ENCODE measurements around the gene TIAM2.
A peak's percentile ranks its signal among the peaks of the same experiment; 100 is the strongest.
"Not testable (repeated sequence)": the region's sequence is repeated elsewhere in the genome, so short reads cannot be mapped to it uniquely, and the experiment has no call there.

The TIAM2 gene

DNA sequence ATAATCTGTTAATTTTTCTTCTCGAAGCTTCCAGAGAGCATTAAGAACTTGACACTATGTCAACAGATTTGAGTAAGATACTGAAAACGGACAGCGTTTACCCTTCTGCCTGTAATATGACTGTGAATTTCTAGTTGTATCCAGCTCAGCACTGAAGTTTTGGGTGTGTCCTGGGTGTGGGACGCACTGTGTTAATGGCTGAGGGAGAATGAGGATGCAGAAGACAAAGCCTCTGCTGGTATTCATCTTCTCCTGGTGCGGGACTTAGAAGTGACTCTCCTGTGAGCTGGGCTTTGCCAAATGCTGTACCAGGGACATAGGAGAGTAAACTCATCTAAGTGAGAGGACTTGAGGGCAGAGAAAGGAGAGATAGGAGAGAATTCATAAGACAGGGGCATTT is 178.4 kb downstream of the TIAM2 start:
- DNase-seq: no peak

DNA sequence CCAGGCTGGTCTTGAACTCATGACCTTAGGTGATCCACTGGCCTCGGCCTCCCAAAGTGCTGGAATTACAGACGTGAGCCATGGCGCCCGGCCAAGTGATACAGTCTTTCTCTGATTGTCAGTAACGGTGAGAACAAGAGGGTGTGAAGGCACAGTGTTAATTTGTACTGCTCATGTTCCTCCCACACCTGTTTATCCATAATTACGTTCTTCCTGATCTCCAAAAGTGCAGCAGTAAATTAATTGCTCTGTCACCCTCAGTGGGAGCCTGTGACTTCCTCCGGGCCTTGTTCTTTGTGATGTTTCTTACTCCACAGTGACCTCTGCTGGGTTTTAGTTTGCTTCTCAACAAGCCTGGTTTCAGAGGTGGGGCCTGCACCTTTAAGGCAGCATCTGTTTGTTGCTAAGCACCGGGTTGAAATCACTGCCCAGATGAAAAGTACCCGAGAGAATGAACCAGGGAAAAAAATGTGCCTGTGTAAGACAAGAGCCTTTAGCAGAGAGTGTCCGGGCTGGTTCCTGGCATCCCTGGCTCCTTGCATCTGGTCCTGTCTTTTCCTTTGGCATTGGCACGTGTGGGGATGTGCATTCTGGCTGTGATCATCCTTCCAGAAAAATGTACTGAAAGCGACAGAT is 179.6 kb downstream of the TIAM2 start:
- peak; percentile 90 for DNase-seq

DNA sequence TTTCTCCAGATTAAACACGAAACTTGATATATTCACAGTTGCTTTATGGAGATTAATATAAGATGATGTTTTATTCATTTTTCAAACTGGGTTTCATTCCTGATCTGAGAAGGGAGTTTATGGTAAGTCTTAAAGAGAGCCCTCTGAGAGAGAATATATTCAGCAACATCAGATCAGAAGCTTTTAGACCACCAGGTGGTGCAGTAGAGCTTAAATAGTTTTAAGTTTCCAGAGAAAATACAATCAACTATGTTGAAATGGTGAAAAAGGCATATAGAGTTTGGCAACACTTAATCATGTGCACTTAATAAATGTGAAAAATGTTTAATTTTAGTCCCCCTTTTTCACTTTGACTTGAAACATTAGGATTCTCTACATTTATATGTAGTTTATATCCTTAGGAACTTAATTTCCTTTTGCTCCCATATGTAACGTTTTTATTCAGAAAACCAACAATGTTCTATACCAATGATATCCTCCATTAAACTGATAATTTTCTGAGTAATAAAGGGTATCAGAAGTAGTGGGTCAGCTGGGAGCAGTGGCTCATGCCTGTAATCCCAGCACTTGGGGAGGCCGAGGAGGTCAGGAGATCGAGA is 182.3 kb downstream of the TIAM2 start:
- peak; percentile 59 for DNase-seq

DNA sequence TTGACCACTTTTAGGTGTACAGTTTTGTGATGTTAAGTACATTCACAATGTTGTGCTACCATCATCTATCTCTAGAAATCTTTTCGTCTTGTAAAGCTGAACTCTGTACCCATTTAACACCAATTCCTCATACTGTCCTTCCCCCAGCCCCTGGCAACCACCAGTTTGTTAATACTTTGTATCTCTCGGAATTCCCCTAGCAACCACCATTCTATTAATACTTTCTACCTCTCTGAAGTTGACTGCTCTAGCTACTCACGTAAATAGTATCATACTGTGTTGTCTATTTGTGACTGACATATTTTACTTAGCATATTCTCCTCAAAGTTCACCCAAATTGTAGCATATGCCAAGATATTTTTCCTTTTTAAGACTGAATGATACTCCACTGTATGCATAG is 186.4 kb downstream of the TIAM2 start:
- DNase-seq: no peak

DNA sequence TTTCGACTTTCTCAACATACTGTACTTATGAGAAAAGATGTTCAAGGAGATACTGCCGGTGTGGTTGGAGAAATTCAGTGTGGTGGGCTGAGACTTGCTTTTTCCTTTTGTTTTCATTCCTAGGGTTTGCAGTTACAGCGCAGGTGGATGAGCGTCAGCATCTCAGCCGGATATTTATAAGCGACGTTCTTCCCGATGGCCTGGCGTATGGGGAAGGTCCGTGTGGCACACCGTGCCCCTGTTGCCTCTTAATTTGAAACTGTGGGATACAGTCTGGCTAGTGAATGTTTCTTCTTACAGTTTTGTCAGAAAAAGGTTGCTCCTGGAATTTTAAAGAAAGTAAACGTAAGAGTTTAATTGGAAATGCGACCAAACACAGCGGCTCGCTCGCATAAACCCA is 187.0 kb downstream of the TIAM2 start:
- no peak for DNase-seq

DNA sequence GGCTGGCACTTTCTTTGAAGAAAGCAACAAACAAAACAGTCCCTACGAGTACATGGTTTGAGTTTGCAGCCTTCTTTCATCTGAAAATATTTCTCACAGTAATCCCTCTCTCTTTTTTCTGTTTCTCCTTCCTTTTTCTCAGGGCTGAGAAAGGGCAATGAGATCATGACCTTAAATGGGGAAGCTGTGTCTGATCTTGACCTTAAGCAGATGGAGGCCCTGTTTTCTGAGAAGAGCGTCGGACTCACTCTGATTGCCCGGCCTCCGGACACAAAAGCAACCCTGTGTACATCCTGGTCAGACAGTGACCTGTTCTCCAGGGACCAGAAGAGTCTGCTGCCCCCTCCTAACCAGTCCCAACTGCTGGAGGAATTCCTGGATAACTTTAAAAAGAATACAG is 188.0 kb downstream of the TIAM2 start:
- DNase-seq: no peak

DNA sequence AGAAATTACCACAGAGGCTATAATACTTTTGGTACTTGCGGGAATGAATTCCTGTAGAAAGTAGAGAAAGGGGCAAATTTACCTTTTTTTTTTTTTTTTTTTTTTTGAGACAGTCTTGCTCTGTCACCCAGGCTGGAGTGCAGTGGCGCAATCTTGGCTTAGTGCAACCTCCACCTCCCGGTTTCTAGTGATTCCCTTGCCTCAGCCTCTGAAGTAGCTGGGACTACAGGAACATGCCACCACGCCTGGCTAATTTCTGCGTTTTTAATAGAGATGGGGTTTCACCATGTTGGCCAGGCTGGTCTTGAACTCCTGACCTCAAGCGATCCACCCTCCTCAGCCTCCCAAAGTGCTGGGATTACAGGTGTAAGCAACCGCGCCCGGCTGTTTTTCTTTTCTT is 189.9 kb downstream of the TIAM2 start:
- DNase-seq: not testable (repeated sequence)

DNA sequence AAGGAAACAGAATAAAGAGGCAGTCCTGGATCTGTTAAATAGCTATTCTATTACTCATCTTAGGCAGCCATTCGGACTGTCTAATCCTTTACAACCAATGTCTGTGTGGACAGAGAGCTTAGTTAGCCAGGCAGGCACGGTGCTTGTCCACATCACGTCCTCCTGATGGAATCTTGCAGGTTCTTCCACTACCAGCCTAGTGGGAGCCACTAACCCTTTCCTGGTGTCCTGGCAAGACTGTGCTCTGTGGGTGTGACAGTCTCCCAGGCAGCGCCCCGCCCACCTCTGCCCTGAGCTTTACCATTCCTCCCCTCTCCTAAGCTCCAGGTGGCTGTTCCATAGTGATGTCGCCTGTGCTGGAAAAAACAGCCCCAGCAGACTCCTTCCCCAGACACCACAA is 190.4 kb downstream of the TIAM2 start:
- DNase-seq: no peak

DNA sequence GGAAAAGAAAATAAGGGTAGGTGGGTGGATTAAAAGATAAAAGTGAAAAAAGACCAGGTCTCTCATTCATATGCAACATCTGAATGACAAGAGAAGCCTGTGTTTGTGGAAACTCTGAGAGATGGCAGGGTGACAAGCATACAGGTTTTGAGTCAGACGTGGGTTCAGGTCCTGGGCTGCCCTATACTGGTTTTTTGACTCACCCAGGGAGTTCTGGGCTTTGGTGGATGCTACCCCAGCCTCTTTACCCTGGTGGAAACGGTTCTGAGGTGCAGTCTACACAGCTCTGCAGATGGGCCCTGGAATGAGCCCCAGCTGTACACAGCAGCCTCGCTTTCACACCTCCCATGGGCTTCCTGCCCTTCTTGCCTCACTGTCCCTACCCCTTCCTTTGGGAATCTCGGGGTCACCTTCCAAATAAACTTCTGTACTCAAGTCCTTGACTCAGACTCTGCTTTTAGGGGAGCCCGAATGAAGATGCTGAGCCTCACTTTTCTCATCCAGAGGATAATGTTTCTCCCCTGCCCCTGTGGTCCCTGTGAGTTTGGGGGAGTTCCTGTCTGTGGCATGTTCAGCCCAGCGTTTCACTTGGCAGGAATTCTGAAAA is 191.0 kb downstream of the TIAM2 start:
- DNase-seq: no peak

DNA sequence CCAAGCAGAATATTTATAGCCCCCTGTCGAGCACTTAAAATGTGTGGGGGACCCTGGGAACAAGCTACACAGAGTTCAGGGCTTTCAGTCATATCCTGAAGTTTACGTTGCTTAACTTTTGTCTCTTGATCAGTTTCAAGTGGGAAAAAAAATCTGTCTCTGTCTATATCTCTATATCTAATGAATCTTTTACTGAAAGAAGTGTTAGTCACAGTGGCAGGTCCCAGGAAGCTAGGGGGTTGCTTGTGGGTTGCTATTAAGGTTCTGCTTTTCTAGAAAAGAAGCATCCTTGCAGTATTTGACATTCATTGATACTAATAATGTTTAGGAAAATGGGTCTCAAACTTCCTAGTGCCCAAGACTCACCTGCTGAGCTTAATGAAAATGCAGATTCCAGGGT is 192.0 kb downstream of the TIAM2 start:
- DNase-seq: no peak

DNA sequence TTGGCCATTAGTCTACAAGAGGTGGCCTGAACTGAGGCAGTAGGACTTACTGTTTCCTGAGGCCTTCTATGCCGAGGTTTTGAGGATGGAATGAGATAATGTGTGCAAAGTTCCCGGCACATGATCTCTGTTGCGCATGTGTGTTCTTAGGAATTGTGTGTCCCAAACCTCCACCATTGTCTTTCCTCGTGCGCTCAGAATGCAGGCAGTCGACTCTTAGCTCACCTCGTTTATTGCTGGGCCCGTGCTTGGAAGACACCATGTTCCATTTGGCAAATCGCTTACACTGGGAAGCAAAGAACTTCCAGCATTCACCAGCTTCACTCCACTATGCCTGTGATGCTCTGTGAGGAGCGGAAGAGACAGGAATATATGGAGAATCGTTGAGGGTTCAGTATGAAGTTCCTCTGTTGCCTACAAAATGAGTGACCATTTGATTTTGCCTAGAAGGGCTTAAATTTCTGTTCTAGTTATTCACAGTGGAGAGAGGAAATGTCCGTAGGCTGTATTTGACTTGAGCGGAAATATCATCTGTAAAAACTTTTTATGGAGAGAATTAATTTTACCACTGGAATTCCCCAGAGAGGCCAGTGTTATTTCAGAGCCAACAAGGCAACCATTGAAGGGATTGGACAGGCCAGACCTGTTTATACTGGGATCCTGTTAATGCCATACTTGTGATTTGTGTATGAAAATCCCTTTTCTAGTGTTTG is 193.0 kb downstream of the TIAM2 start:
- no peak for DNase-seq

DNA sequence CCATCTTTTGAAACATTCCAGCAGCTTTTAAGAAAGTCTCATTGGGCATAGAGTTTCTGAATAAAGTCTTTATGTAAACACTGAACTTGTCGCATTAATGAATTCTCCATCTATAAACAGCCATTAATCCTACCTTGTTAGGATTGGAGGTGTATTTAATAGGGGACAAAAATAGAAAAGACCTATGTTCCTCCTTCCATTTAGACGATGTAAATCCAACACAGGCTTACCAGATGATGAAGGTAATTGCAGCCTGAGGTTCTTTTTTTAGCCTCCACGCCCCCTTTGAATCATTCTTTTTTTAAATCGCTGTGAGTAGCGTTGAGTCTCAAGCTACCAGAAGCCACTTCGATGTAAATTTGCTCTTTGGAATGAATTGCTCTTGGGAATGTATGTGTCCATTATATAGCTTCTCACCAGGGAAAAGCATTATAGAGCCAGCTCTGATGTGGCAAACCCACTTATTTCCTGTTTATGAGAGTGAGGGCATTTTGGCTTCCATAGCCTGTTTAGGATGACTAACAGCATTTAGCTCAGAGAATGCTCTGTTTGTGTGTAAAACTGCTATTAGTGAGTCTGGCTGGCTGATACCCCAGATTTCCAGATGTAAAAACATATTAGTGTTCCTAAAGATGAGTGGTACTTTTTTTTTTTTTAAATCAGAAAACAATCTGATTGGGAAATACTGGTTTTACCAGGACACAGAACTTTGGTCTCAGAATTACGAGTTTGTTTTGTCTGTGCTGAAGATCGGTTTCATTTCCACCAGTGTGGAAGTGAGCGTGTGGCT is 193.8 kb downstream of the TIAM2 start:
- no peak for DNase-seq

DNA sequence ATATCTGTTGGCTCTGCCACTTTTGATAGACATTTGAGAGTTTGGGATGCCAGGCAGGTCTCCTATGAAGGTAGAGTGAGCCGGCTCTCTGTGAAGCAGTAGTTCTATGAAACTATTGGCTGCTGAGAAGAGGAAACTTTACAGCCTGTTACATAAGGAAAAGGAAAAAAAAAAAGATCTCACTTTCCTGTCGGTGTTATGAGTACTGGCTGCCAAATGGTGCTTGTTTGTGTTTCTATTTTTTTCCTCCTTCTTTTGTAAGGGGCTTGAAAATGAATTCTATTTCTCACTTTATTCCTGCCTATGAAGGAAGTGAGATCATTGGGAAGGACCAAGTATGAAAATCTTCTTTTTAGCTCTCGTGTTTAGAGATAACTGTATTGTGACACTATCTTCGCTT is 195.6 kb downstream of the TIAM2 start:
- DNase-seq: no peak

DNA sequence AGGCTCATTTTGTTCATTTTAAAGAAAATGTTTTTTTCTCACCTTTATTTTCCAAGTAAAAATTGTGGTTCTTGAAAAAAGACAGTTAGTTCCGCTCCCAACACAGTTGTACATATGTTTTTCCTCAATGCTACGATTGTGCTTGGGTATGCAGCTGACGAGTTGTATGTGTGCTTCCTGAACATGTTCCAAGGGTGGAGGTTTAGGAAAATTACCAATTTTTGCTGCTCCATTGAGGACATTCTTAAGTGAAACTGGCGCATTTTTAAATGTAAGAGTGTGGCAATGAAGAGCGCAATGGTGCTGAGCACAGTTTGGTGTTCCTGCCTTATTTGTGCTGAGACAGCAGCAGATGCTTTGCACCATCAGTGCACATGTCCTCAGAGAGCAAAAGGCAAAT is 198.4 kb downstream of the TIAM2 start:
- no peak for DNase-seq

DNA sequence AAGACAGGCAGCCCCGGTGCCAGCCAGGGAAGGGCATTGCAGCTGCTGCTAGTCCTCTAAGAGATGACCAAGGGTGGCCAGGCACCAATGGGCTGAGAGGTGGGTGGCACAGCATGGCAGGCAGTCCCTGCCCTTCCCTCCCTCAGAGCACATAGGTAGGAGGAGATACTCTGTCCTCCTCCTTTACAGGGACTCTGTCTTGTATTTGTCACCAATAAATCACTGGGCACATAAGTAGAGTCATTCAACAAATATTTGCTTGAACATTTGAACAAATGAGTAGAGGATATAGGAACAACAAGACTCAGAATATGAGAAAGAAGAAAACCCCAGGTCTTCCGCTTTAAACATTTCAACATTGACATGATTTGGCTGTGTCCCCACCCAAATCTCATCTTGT is 199.3 kb downstream of the TIAM2 start:
- no peak for DNase-seq

DNA sequence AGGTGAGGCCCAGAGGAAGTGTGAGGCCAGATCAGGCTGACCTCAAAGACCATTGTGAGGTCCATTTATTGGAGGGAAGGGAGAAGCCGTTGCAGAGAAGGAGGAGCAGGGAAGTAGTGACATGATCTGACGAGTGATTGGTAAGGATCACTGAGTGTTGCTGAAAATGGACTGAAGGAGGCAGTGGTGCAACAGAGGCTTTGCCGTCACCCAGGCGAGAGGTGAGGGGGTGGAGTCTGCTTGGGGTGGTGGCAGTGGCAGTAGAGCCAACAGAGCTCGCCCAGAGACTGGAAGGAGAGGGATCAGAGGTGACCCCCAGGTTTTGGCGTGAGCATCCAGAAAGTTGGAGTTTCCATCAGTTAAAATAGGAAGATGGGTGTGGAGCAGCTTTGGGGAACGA is 200.8 kb downstream of the TIAM2 start:
- no peak for DNase-seq

DNA sequence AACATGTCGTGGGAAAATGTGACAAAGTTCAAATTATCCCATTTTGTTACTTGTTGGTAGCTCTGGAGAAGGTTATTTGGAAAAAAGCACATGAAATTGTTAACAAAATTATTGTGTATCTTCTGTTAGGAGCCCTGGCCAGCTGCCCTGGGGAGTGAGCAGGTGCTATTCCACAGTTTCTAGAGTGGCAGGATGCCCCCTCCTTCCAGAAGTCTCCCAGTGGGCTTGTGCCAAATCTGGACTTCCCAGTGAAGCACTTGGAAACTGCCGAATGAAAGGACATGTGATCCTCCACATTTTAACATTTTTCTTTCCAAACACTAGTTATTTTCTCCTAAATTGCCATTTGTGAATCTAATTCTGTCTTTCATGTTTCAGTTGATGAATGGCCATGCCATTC is 201.8 kb downstream of the TIAM2 start:
- no peak for DNase-seq

DNA sequence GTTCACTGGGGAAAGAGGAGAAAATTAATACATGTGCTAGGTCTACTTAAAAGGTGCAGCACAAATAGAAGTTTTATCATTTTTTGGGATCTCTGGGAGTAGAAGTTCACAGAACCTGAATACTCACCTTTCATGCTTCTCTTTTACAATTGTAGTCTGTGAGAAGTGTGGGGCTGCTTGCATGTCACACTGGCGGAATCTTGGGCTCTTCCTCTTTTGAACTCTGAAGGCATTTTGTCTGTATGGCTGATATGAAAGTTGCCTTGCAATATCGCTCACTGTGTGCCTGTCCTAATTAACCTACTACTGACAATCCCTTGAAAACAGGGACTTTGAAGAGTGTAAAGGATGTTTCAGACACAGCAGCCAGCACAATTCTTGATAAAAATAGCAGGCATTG is 202.8 kb downstream of the TIAM2 start:
- DNase-seq: no peak

DNA sequence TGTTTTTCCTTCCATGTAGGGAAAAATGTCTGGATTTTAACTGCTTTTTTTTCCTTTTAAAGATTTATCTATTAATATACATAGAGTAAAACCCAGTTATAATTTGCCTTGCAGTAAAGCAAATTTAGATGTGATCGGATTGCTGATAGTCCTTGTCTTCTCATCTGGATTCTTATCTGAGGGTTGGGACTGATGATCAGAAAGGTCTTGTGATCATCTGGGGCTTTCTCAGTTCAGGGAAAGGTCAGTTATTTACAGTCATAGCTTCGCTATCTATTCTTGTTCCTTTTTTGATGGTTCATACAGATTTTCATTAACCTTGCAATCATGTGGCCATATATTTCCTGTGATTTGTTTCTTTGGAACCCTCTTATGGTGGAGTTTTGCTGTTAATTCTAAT is 204.9 kb downstream of the TIAM2 start:
- no peak for DNase-seq

DNA sequence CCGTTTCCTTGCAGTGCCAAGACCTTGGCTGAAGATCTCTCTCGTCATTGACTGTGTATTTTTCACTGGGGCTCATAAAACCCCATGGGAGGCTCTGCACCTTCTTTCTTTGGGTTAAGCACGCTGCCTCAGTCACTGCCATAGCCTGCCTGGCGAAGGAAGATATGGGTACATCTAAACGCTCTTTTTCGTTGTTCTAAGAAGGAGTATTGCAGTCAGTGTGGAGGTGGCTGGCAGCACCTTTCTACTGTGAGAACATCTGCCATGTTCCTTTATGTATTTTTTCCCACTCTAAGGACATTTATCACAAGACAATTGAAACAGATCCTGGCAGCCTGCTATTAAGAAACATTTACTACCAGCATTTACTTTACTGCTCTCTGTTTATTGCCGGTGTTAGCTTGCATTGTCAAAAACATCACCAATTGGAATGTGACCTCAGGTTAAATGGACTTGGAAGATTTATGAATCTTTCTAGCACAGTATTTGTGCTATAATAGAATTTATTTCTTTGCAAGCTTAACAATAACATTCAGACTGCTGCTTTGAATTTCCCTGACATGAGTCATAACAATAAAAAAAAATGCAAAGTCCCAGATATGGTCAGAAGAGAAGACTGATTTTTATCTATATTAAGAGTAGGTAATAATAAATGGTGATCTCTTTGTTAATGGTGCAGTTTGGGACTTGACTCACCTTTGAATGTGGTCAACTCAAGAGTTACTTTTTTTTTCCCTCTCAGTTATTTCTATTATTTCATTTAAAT is 206.5 kb downstream of the TIAM2 start:
- DNase-seq: no peak

DNA sequence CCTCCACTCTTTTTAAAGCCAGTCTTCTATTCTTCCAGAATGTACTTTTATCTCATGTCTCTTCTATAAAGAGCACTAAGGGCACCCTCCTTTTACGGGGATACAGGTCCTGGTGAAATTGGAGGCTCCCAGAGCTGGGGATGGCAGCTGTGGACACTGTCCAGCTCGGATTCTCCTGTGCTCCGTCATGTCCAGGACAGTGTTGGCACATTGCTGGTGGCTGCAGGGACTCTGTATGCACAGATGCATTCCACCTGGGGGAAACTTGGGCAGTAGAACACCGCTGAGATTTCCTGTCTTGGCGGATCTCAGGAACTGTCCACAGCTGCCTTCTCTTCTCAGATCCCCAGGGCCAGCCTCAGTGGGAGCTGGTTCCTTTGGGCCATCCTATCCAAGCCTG is 212.1 kb downstream of the TIAM2 start:
- no peak for DNase-seq

DNA sequence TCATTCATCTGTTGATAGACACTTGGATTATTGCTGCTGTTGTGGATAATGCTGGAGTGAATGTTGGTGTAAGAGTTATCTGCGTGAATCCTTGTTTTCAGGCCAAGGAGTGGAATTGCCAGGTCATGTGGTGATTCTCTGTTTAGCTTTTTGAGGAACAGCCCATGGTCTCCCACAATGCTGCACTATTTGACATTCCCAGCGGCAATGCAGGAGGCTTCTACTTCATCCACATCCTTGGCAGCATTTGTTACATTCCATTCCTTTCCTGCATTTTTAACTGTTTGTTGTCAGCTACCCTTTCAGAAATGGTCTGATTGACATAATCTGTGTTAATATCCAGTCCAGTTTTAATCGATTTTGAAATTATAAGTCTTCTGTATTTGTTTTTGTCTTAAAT is 217.0 kb downstream of the TIAM2 start:
- DNase-seq: no peak
